ENCODE measurements around the gene STAB2. TPM values are rescaled to one million over a fixed set of nuclear protein-coding genes. Genes with fewer than 3 reads are reported as not detected.

STAB2 gene
- total and polyA plus RNA-seq, 2 of the 8 experiments (the other 6 are each of a cell fraction or from before 2014, with no cell fraction given), result not detected

GRCh38 chr12:103687253-103687652 is 100.2 kb downstream of the STAB2 start:
- POLR2A ChIA-PET (ENCODE audit: partially characterized antibody), result no interaction called here
- TF ChIP-seq RAD21 (IDR thresholded peaks at IDR 0.05 in 1 of 2, conservative IDR thresholded peaks at IDR 0.05 in 1 of 2; ENCODE audit: low read depth in 2 of 2, low read length in 2 of 2), result no peak
- no peak for TF ChIP-seq BCL11A (IDR thresholded peaks at IDR 0.05; ENCODE audit: low read depth in 2 of 2, low read length in 2 of 2)

More at GRCh38 chr12:103687253-103687652, 100.2 kb downstream of the STAB2 start:
- no peak overlapping the region for H3K4me2 ChIP-seq (ENCODE audit: insufficient read depth in 1 of 2, low read depth in 2 of 2, low read length in 2 of 2)
- 90% methylated on average over 2 of the region's 2 CpGs; no CpG with 5 or more reads in 1 of the 2 experiments for WGBS, 2 experiments (ENCODE audit: extremely low coverage in 1 of 2, insufficient coverage in 1 of 2, insufficient read length in 1 of 2, insufficient replicate concordance in 2 of 2, low coverage in 1 of 2, low lambda C conversion rate in 2 of 2, missing lambda C conversion rate in 1 of 2)
- H3K79me2 ChIP-seq (ENCODE audit: control insufficient read depth in 1 of 2, insufficient read depth in 2 of 2, low read length in 2 of 2), result no peaks in the 10 kb centered on the region
- CTCF ChIA-PET (ENCODE audit: partially characterized antibody), result interaction anchor here (1.2 to 2.3 kb wide), 4 partner anchors 11 to 59 kb away, joined by 3 to 8 read pairs (median 3); no protein-coding TSS in a partner anchor
- no peaks in the 10 kb centered on the region for H3K27me3 ChIP-seq (replicated peaks in 1 of 4; ENCODE audit: control insufficient read depth in 3 of 4, extremely low read depth in 1 of 4, insufficient read depth in 3 of 4, low read length in 3 of 4)
- no peak overlapping the region for H3K4ac ChIP-seq (replicated peaks; ENCODE audit: insufficient read length, low read depth, low read length)
- no peaks in the 10 kb centered on the region for H3K79me1 ChIP-seq (ENCODE audit: low read depth, low read length)
- no peak overlapping the region for H3K27ac ChIP-seq (ENCODE audit: low read depth, low read length)
- no peak overlapping the region for H2BK15ac ChIP-seq (ENCODE audit: low read length)
- H2BK120ac ChIP-seq (replicated peaks; ENCODE audit: low read depth, low read length), result no peak overlapping the region
- no peak overlapping the region for H4K91ac ChIP-seq (replicated peaks; ENCODE audit: insufficient read length, low read length)
- no peak overlapping the region for H4K8ac ChIP-seq (ENCODE audit: extremely low read depth, insufficient read depth, low read length)
- no peak overlapping the region for H3K4me3 ChIP-seq (ENCODE audit: extremely low read depth in 1 of 4, insufficient read depth in 2 of 4, low read depth in 3 of 4, low read length in 4 of 4)
- H3K18ac ChIP-seq (ENCODE audit: extremely low read depth, low read length), result no peak overlapping the region
- no peaks in the 10 kb centered on the region for H3K23me2 ChIP-seq (ENCODE audit: low read depth, low read length)
- H4K5ac ChIP-seq (ENCODE audit: insufficient read length, low read depth, low read length), result no peak overlapping the region
- no peak overlapping the region for H3K23ac ChIP-seq (ENCODE audit: insufficient read length)
- H3K36me3 ChIP-seq (ENCODE audit: control insufficient read depth in 2 of 4, insufficient read depth in 4 of 4, low read length in 3 of 4), result no peaks in the 10 kb centered on the region
- H2BK20ac ChIP-seq (ENCODE audit: low read length), result no peak overlapping the region
- no peak overlapping the region for H2BK5ac ChIP-seq (ENCODE audit: low read depth, low read length)
- DNase-seq (ENCODE audit: low read depth in 1 of 2, low spot score in 2 of 2) (no peak), FAIRE-seq (no peak)
- no peak overlapping the region for H3K56ac ChIP-seq (replicated peaks; ENCODE audit: insufficient read length, low read depth, low read length)
- H3K4me1 ChIP-seq (replicated peaks in 1 of 4; ENCODE audit: control insufficient read depth in 3 of 4, insufficient read depth in 4 of 4, low read length in 3 of 4), result peaks cover 0 to 3% (median 0%) of the 10 kb centered on the region in 4 experiments; a peak in 2 of 7 replicates
- no peak overlapping the region for H2AK5ac ChIP-seq (ENCODE audit: low read depth, low read length)
- H3K14ac ChIP-seq (ENCODE audit: insufficient read length), result no peak overlapping the region
- no peak overlapping the region for H2AFZ ChIP-seq (ENCODE audit: low read length)
- H3K9me3 ChIP-seq (ENCODE audit: insufficient read depth in 2 of 2, low read depth in 1 of 2, low read length in 1 of 2), result no peaks in the 10 kb centered on the region
- H4K20me1 ChIP-seq (replicated peaks in 1 of 2; ENCODE audit: control insufficient read depth in 1 of 2, insufficient read depth in 2 of 2, low read length in 2 of 2), result no peaks in the 10 kb centered on the region
- no peak overlapping the region for H3K9ac ChIP-seq (replicated peaks in 1 of 4; ENCODE audit: extremely low read depth in 1 of 4, low read depth in 3 of 4, low read length in 3 of 4)
- no peak overlapping the region for H2BK12ac ChIP-seq (ENCODE audit: low read depth, low read length)
